Esophagus muscularis mucosa (tissue), 4 donors: Measurements from ENCODE around the gene MRTFB. TPM values are rescaled to one million over a fixed set of nuclear protein-coding genes. Genes with fewer than 3 reads are reported as not detected.

Experiments
- DNase-seq: peaks from one replicate; pipeline ENCODE4 v3.0.0-alpha.2; 2017; ENCODE audit errors: extremely low spot score
- H3K27ac ChIP-seq, 4 donors: fragments of 200-600 bp; sonication (generic); replicated peaks in 1 of 4; 1 replicate in 3 of 4; 2 replicates in 1 of 4; pipeline ENCODE4 v1.5.1; 2016 to 2019; ENCODE audit warnings: mild to moderate bottlenecking in 1 of 4
- H3K27me3 ChIP-seq, 4 donors: fragments of 200-600 bp; sonication (generic); one replicate each; pipeline versions ENCODE4 v1.5.1 to v1.6.0; 2016 to 2019
- H3K36me3 ChIP-seq, 4 donors: fragments of 200-600 bp; sonication (generic); one replicate each; pipeline ENCODE4 v1.5.1; 2016 to 2019
- H3K4me1 ChIP-seq, 4 donors: fragments of 200-600 bp; sonication (generic); one replicate each; pipeline ENCODE4 v1.5.1; 2016 to 2019
- H3K4me3 ChIP-seq, 4 donors: fragments of 200-600 bp; sonication (generic); 1 replicate in 2 of 4; 2 replicates in 2 of 4; pipeline ENCODE4 v1.5.1; 2016 to 2019; ENCODE audit warnings: mild to moderate bottlenecking in 4 of 4, moderate library complexity in 1 of 4
- H3K9me3 ChIP-seq, 4 donors: fragments of 200-600 bp; sonication (generic); 1 replicate in 3 of 4; 2 replicates in 1 of 4; pipeline ENCODE4 v1.5.1; 2016 to 2019
- EP300 ChIP-seq: sonication (generic); formaldehyde crosslinking; IDR thresholded peaks from one replicate; pipeline ENCODE4 v1.6.1; 2017; ENCODE audit warnings: antibody characterized with exemption
- POLR2A ChIP-seq: fragments of 450-650 bp; IDR thresholded peaks from one replicate; pipeline ENCODE4 v1.6.1; 2017; ENCODE audit warnings: antibody characterized with exemption, moderate library complexity, mild to moderate bottlenecking, low read depth
- POLR2AphosphoS5 ChIP-seq, 2 donors: sonication (generic); formaldehyde crosslinking; IDR thresholded peaks; one replicate each; pipeline ENCODE4 v1.6.1; 2017; ENCODE audit warnings: antibody characterized with exemption in 2 of 2
- WGBS: methylation state at CpG from one replicate; pipeline ENCODE4 v1.1.5; 2018; 5-methylcytosine and 5-hydroxymethylcytosine counted together
- intact Hi-C: fragments of 100-400 bp; cut with DNase I; formaldehyde crosslinking; loops from one replicate; pipeline ENCODE4 v1.15.1; 2023
- total RNA-seq, 4 donors: library from RNA; depleted of rRNA; stranded (reverse); fragments of >200 nt; gene quantifications; one replicate each; pipeline versions ENCODE4 v1.1.0 to v1.2.1, GENCODE V29; 2016
- TF ChIP-seq, protein P1 (sequence below), 3 experiments: fragments of 200-600 bp in 2 of 3; fragments of 450-650 bp in 1 of 3; sonication (generic) in 2 of 3; IDR thresholded peaks; one replicate each; pipeline ENCODE4 v1.5.1; 2017 to 2019; ENCODE audit warnings: antibody characterized with exemption in 3 of 3, mild to moderate bottlenecking in 2 of 3, moderate library complexity in 1 of 3

The MRTFB gene
- total RNA-seq, 4 donors from 2014 or later: 36.3 to 63.6 (median 48.2) TPM

- Histone ChIP-seq H3K4me3 (no peak overlapping the region), H3K4me1 (peaks cover 0 to 4% (median 0%) of the 10 kb centered on the region in 4 donors), H3K27me3 (no peaks in the 10 kb centered on the region), H3K9me3 (no peaks in the 10 kb centered on the region), H3K27ac (no peak overlapping the region), H3K36me3 (peaks cover 15 to 89% (median 55%) of the 10 kb centered on the region in 4 donors)
- intact Hi-C loops: no loop called here
- no peak for DNase-seq
- WGBS: 91% methylated on average over 3 of the region's 3 CpGs
- TF ChIP-seq, protein P1, sequence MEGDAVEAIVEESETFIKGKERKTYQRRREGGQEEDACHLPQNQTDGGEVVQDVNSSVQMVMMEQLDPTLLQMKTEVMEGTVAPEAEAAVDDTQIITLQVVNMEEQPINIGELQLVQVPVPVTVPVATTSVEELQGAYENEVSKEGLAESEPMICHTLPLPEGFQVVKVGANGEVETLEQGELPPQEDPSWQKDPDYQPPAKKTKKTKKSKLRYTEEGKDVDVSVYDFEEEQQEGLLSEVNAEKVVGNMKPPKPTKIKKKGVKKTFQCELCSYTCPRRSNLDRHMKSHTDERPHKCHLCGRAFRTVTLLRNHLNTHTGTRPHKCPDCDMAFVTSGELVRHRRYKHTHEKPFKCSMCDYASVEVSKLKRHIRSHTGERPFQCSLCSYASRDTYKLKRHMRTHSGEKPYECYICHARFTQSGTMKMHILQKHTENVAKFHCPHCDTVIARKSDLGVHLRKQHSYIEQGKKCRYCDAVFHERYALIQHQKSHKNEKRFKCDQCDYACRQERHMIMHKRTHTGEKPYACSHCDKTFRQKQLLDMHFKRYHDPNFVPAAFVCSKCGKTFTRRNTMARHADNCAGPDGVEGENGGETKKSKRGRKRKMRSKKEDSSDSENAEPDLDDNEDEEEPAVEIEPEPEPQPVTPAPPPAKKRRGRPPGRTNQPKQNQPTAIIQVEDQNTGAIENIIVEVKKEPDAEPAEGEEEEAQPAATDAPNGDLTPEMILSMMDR (IDR thresholded peaks at IDR 0.05): no peak
- TF ChIP-seq POLR2A (no peak), EP300 (no peak), POLR2AphosphoS5 (IDR thresholded peaks at IDR 0.05) (no peak)
These were observed 144.8 kb downstream of the MRTFB start for GRCh38 chr16:14215941-14216340.

- 91% methylated on average over 3 of the region's 3 CpGs for WGBS
- H3K9me3 ChIP-seq: no peaks in the 10 kb centered on the region
- H3K36me3 ChIP-seq: peaks cover 24 to 88% (median 69%) of the 10 kb centered on the region in 4 donors
- no peak overlapping the region for H3K4me3 ChIP-seq
- H3K4me1 ChIP-seq: no peaks in the 10 kb centered on the region
- TF ChIP-seq EP300 (no peak), POLR2AphosphoS5 (IDR thresholded peaks at IDR 0.05) (no peak), POLR2A (no peak)
- TF ChIP-seq, protein P1 (IDR thresholded peaks at IDR 0.05): no peak
- H3K27me3 ChIP-seq: no peaks in the 10 kb centered on the region
- DNase-seq: no peak
- no peak overlapping the region for H3K27ac ChIP-seq
- intact Hi-C loops: no loop called here
These were observed 148.9 kb downstream of the MRTFB start for GRCh38 chr16:14219983-14220382.

GRCh38 chr16:14223632-14224031, 152.5 kb downstream of the MRTFB start:
- no peak for TF ChIP-seq POLR2AphosphoS5 (IDR thresholded peaks at IDR 0.05)
- TF ChIP-seq, protein P1 (IDR thresholded peaks at IDR 0.05): no peak
- no peaks in the 10 kb centered on the region for H3K27me3 ChIP-seq
- H3K9me3 ChIP-seq: no peaks in the 10 kb centered on the region
- no peaks in the 10 kb centered on the region for H3K4me1 ChIP-seq
- H3K4me3 ChIP-seq: no peak overlapping the region
- H3K27ac ChIP-seq: no peak overlapping the region
- WGBS: 99% methylated on average over 2 of the region's 2 CpGs
- no peak for DNase-seq
- intact Hi-C loops: no loop called here
- H3K36me3 ChIP-seq: peaks cover 15 to 74% (median 58%) of the 10 kb centered on the region in 4 donors

- peaks cover 9 to 57% (median 42%) of the 10 kb centered on the region in 4 donors for H3K36me3 ChIP-seq
- no peak for TF ChIP-seq POLR2AphosphoS5 (IDR thresholded peaks at IDR 0.05)
- no peak for TF ChIP-seq EP300
- no peak for TF ChIP-seq POLR2A
- TF ChIP-seq, protein P1 (IDR thresholded peaks at IDR 0.05): no peak
- intact Hi-C loops: no loop called here
- DNase-seq: no peak
- no peaks in the 10 kb centered on the region for H3K4me1 ChIP-seq
- no peak overlapping the region for H3K4me3 ChIP-seq
- H3K9me3 ChIP-seq: no peaks in the 10 kb centered on the region
- no peaks in the 10 kb centered on the region for H3K27me3 ChIP-seq
- H3K27ac ChIP-seq: no peak overlapping the region
- 99% methylated on average over 3 of the region's 3 CpGs for whole genome bisulfite sequencing
These were observed 154.3 kb downstream of the MRTFB start for GRCh38 chr16:14225457-14225856.
